DOHH2 (cell line): Measurements from ENCODE around the gene PPFIA2.

ENCODE experiments used
- EZH2phosphoT487 ChIP-seq: fragments of 200-600 bp; sonication (generic); IDR thresholded peaks from 2 replicates; pipeline ENCODE4 v1.6.1; 2017; ENCODE audit warnings: borderline replicate concordance, mild to moderate bottlenecking, antibody characterized with exemption, low read length, moderate library complexity, mixed read lengths
- TF ChIP-seq, protein P1 (sequence below): fragments of 200-600 bp; sonication (generic); IDR thresholded peaks from one replicate; pipeline ENCODE4 v1.5.1; 2014; ENCODE audit warnings: antibody characterized with exemption, mild to moderate bottlenecking, low read depth, low read length; ENCODE audit not compliant: poor library complexity, severe bottlenecking

DNA sequence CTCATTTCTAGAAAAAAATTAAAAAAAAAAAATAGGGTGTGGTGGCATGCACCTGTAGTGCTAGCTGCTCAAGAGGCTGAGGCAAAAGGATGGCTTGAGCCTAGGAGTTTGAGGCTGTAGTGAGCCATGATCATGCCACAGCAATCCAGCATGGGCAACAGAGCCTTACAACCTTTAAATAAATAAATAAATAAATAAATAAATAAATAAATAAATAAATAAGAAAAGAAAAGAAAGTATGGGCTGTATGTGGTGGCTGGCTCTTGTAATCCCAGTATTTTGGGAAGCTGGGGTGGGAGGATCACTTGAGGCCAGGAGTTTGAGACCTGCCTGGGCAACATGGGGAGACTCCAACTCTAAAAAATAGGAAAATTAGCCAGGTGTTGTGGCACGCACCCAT lies 373.0 kb downstream of the PPFIA2 start:
- TF ChIP-seq EZH2phosphoT487 = no peak
- TF ChIP-seq, protein P1, sequence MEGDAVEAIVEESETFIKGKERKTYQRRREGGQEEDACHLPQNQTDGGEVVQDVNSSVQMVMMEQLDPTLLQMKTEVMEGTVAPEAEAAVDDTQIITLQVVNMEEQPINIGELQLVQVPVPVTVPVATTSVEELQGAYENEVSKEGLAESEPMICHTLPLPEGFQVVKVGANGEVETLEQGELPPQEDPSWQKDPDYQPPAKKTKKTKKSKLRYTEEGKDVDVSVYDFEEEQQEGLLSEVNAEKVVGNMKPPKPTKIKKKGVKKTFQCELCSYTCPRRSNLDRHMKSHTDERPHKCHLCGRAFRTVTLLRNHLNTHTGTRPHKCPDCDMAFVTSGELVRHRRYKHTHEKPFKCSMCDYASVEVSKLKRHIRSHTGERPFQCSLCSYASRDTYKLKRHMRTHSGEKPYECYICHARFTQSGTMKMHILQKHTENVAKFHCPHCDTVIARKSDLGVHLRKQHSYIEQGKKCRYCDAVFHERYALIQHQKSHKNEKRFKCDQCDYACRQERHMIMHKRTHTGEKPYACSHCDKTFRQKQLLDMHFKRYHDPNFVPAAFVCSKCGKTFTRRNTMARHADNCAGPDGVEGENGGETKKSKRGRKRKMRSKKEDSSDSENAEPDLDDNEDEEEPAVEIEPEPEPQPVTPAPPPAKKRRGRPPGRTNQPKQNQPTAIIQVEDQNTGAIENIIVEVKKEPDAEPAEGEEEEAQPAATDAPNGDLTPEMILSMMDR = no peak
